Right renal cortex interstitium (tissue), 3 donors: ENCODE measurements around the gene SLC38A10. TPM values are rescaled to one million over a fixed set of nuclear protein-coding genes. Genes with fewer than 3 reads are reported as not detected.
"Not testable (repeated sequence)": the region's sequence is repeated elsewhere in the genome, so short reads cannot be mapped to it uniquely, and the experiment has no call there.

Experiments used
- DNase-seq, 3 donors: peaks; one replicate each; pipeline ENCODE4 v3.0.0-alpha.2; 2013; ENCODE audit warnings: low read depth in 3 of 3, low spot score in 2 of 3
- polyA plus RNA-seq, 3 donors: library from polyadenylated mRNA; unstranded; fragments of 120-200 nt; gene quantifications; one replicate each; pipeline ENCODE4 v1.2.1, GENCODE V29; 2013; ENCODE audit not compliant: insufficient read length in 3 of 3

The SLC38A10 gene
- polyA plus RNA-seq, 3 donors: 45.1 to 55.0 (median 46.6) TPM

DNA sequence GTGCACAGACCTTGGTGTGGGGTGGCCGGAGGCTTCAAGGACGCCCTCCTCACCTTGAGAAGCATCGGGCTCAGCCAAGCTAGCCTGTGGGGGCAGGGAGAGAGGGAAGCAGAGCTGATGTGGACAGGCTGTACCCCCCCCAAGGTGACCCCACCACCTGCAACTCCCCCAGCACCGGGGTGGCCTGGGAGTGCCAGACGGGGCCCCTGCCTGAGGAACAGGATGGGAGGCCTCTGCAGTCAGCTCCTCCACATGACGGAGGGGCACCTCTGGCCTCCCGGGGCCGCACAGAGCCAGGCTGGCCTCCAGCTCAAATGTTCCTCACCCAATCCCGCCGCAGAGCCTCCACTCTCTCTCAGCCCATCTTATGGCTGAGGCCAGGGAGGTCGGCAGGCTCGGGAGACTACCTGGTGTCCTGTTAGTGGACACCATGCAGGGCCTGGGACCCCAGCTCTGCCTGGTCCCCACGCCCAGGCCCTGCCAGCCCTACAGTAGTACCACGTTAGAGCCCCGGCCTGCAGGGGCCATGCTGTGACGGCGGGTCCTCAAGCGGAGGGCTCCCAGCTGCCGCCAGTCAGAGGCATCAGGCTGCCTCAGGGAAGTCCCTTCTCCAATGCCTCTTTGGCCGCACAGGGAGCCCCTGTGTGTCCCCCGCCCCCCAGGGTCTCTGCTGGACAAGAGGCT, 19.4 kb upstream of the SLC38A10 start:
- DNase-seq: no peak

GRCh38 chr17:81313776-81314397, 18.8 kb upstream of the SLC38A10 start:
- DNase-seq: no peak

DNA sequence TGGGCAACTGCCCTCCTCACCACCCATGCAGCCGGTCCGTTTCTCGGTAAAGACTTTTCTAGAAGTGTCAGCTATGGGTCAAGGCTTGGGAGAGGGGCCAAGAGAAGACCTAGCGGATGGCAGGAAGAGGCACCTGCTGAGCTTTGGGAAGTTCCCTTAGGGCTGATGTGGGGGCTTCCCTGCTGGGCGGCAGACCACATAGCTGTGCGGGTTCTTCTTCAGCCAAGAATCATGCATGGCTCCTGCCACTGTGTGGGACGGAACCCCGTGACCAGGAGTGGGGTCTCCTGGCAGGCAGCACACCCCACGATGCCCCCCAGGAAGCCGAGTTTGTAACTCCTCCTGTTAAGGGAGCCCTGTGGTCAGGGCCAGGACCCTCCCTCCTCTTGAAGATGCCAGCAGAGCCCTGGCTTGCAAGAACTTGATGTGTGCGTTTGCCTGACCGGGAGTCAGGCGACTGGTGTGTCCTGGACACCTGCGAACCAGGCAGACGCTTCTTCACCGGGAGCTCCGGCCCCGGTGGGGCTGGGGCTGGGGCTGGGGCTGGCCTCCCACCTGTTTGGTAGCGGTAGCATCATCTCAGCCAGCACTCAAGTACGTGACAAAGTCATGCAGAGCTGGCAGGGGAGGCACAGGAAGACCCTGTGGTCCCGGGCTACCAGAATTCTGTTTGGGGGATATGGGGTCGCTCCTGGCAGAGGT, 17.7 kb upstream of the SLC38A10 start:
- DNase-seq: no peak

DNA sequence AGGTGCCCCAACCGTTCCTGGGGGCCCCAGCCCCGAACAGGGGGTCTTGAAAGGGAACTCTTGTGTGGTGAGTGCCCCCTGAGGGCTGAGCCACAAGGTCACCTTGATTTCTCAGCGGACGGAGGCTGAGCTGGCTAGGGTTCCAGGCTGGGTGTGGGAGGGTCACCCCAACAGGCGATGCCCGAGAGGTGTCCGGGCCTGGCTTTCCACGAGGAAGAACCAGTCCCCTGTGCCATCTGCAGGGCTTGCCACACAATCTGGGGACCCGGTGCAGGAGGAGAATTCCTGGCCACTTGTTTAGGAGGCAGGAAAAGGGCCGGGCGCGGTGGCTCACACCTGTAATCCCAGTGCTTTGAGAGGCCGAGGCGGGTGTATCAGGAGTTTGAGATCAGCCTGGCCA, 16.8 kb upstream of the SLC38A10 start:
- no peak for DNase-seq

DNA sequence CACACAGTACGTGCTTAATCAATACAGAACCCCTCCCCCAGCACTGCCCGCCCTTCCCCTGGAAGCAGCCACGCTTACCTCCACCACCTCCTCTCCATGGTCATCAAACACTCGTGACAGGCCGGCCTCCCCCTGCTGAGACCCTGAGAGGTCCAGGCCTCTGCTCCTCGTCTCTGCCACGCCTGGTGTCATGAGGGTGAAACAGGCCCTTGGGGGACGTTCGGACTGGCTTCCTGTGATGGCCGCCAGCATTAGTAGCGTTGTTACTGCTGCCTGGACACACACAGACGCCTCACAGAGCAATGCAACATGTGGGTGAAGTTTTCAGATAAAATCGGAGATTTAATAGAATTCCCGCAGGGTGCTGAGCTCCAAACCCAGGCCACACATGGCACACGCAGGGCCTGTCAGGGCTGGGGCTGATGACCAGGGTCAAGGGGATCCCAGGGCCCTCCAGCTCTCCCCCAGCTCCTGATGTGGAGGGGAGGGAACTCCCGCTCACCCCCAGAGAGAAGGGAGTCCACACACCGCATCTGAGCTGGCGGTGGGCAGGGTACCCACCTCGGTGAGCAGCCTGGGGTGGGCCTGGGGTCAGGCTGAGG, 15.9 kb upstream of the SLC38A10 start:
- no peak for DNase-seq

DNA sequence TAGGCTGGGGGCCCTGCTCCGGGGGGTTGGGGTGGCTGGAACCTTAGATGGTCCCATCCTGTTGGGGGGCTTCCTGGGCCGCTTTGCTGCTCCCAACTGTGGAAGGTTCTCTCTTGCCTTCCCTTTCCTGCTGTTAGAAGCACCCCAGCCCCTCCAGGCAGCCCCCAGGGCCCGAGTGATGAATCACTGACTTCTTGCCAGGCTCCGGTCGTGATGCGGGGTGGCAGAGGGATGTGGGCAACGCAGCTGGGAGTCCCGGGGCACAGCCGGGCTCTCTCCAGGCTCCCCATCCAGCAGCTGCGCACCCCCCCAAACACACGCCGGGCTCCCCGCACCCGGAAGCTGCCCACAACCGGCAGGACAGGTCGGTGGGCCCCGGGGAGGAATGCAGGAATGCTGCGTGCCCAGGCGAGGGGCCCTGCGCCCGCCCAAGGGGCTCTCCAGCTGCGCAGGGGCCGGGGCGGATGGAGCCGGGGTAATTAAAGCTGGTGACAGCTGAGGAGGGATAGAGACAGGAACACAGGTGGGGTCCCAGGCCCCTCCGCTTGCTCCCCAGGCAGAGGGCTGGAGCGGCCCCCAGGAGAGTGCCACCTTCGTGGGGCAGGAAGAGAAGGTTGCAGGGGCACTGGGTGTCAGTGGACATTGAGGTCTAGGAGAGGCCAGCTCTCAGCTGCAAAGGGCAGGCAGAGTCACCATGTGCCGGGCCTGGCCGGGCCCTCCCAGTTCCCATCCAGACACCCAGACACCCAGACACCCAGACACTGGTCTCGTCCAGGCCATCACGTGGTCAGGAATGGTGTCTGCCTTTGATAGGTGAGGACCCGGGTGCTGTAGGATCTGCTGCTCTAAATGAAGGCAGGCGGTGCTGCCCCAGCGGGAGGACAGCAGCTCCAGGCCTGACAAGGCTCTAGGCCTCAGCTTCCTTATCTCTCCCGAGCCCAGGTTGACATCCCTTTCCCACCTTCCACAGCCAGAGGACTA, 15.0 kb upstream of the SLC38A10 start:
- no peak for DNase-seq

- DNase-seq: no peak
Measured at GRCh38 chr17:81309140-81309858, 14.2 kb upstream of the SLC38A10 start.

- not testable (repeated sequence) for DNase-seq
Measured at GRCh38 chr17:81308784-81309139, 13.7 kb upstream of the SLC38A10 start.

DNA sequence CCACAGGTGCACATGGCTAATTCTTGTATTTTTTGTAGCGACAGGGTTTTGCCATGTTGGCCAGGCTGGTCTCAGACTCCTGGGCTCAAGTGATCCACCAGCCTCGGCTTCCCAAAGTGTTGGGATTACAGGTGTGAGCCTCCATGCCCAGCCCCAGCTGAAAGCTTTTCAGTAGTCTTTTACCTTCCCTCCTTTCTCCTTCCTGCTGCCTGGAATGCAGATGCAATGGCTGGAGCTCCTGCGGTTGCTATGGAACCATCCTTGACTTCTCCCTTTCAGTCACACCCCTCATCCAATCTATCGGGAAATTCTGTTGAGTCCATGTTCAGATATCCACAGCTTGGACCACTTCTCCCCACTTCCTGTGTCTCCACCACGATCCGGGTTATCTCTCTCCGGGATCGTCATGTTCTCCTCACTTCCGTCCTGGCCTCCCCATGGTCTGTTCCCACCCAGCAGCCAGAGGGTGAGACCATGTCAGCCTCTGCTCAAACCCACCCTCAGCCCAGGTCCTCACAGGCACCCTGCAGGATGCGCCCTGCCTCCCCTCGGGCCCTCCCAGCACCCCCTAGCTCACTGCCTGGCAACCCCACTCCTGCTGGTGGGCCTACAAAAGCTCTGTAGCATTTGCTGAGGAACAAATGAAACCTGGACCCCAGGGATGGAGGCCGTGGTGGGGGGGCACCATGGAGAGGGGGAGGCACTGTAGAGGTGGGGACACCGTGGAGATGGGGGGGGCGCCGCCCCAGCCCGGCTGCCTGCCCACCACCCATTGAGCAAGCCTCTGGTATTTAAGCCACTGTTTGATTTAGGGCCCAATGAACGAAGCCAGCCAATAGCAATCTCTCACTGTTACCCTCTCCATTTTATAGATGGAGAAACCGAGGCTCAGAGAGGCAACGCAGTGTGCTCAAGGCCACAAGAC, 12.8 kb upstream of the SLC38A10 start:
- no peak for DNase-seq

- DNase-seq: no peak
Measured at GRCh38 chr17:81306898-81307510, 11.9 kb upstream of the SLC38A10 start.

DNA sequence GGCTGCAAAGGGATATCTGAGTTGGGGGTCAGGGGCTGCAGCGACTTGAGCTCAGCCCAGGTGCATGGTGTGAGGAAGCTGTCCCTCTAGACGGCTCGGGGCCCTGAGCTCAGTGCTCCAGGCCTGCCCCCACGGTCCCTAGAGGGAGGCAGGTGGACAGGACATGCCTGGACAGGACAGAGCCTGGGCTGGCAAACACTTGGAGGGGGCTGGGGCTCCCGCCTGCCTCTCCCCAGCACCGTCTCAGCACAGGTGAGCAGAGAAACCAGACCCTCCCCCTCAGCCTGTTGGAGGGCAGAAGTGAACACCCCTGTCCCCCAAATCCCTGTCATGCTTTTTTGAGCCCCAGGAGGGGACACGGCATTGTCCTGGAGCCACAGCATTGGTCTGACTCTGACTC, 11.4 kb upstream of the SLC38A10 start:
- DNase-seq: no peak

DNA sequence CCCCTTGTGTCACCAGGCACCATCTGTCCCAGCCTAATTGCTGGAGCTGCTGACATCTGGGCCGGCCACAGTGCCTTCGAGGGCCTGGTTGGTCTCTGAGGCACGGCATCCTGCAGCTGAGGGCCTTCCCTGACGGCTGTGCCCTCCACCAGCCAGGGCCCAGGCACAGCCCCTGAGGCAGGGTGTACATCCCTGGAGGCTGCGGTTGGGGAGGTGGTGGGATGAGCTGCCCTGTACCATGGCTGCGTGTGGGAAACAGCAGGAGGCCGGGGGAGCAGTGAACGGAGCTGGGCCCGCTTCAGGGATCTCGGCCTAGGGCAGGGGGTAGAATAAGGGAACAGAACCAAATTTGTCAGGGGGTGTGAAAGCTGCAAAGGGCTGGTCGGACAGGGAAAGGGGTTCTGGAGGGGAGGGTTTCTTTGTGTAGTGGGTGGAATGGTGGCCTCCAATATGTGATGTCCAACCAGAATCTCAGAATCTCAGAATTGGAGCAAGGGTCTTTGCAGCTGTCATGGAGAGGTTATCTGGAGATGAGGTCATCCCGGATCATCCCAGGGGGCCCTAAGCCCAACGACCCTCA, 10.0 kb upstream of the SLC38A10 start:
- no peak for DNase-seq

- no peak for DNase-seq
Measured at GRCh38 chr17:81304196-81305015, 9.3 kb upstream of the SLC38A10 start.

DNA sequence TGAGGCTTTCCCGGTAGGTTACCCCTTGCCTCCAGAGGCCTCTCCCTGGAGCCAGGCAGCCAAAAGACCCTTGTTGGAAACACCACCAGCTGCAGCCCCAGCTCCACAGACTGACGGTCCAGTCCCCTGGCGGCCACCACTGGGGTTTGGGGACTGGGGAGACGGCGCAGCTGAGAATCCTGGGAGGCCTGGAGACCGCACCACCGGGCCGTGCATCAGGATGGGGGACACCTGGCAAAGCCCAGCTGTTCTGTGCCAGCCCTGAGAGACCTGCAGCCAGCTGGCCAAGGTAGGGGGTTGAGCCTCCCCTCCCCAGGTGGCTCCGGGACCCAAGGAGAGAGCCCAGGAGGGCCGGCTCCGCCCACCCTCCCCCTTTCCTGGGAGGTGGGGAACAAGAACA, 8.3 kb upstream of the SLC38A10 start:
- DNase-seq: no peak

DNA sequence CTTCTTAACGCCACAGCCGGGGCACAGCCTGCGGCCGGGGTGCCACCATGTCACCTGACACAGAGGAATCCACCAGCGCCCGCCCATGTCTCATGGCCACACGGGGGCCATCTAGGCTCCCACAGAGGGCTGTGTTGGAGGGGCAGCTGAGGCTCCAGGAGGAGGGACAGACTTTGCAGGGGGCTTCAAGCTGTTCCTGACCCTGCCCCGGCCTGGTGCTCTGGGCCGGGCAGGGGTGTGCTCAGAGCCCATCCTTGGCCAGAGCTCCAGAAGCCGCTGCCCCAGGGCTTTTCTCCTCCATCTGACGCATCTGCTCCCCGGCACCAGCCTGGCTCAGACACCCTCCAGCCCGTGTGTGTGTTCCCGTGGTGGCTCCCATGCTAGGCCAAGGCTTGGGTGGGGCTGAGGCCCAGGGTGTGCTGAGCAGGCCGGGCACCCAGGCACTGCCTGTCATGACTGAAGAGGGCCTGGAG, 7.8 kb upstream of the SLC38A10 start:
- no peak for DNase-seq

- DNase-seq: no peak
Measured at GRCh38 chr17:81302324-81302723, 7.2 kb upstream of the SLC38A10 start.
